Activated T-helper 2 cell treated with anti-CD3 and anti-CD28 coated beads, Interferon-gamma antibody, Interleukin-2, Interleukin-4, amounts not matched to agents 10 μg/mL and 5 μg/mL and 100 μg/mL, durations not matched to agents 14 hours and 24 hours and 36 hours (primary cell): ENCODE data around the gene KRTAP10-3. TPM values are rescaled to one million over a fixed set of nuclear protein-coding genes. Genes with fewer than 3 reads are reported as not detected.

Source experiments
- DNase-seq: peaks from one replicate; pipeline ENCODE4 v3.0.0; 2021; ENCODE audit warnings: low spot score
- H3K27ac Mint-ChIP-seq: one replicate; pipeline ENCODE4 v1.8.0; 2021; ENCODE audit warnings: mixed read lengths
- H3K27me3 Mint-ChIP-seq: one replicate; pipeline ENCODE4 v1.8.0; 2021; ENCODE audit warnings: low read depth, mixed read lengths
- H3K36me3 Mint-ChIP-seq: one replicate; pipeline ENCODE4 v1.8.0; 2021; ENCODE audit warnings: low read depth, mixed read lengths
- H3K4me1 Mint-ChIP-seq: one replicate; pipeline ENCODE4 v1.8.0; 2021; ENCODE audit warnings: low read depth, mixed read lengths
- H3K4me3 Mint-ChIP-seq: one replicate; pipeline ENCODE4 v1.8.0; 2021; ENCODE audit warnings: low read depth, mild to moderate bottlenecking, moderate library complexity, mixed read lengths
- H3K9me3 Mint-ChIP-seq: one replicate; pipeline ENCODE4 v1.8.0; 2021; ENCODE audit warnings: mixed read lengths
- intact Hi-C: fragments of 100-400 bp; cut with micrococcal nuclease; formaldehyde crosslinking; loops from one replicate; pipeline ENCODE4 v1.15.1; 2023
- total RNA-seq: library from RNA; stranded (reverse); gene quantifications from 2 replicates; pipeline ENCODE4 v1.2.3, GENCODE V29; 2022

Gene KRTAP10-3
- total RNA-seq, 1 donor from 2014 or later = not detected

- Mint-ChIP-seq H3K4me1 (peaks cover 4% of the 10 kb centered on the region), H3K27me3 (no peaks in the 10 kb centered on the region), H3K9me3 (no peaks in the 10 kb centered on the region), H3K4me3 (no peak overlapping the region), H3K27ac (no peak overlapping the region), H3K36me3 (no peaks in the 10 kb centered on the region)
- no peak for DNase-seq
- intact Hi-C loops = no loop called here
These were observed 42.3 kb downstream of the KRTAP10-3 start for GRCh38 chr21:44516342-44516741.

- no peaks in the 10 kb centered on the region for H3K27me3 Mint-ChIP-seq
- intact Hi-C loops = no loop called here
These were observed 43.0 kb downstream of the KRTAP10-3 start for GRCh38 chr21:44515359-44516165.

GRCh38 chr21:44514746-44515358, 43.7 kb downstream of the KRTAP10-3 start:
- Mint-ChIP-seq H3K27ac (no peak overlapping the region), H3K27me3 (no peaks in the 10 kb centered on the region), H3K36me3 (no peaks in the 10 kb centered on the region), H3K4me3 (no peak overlapping the region), H3K4me1 (peaks cover 4% of the 10 kb centered on the region), H3K9me3 (no peaks in the 10 kb centered on the region)
- no peak for DNase-seq
- intact Hi-C loops = no loop called here

More at GRCh38 chr21:44515359-44516165, 43.0 kb downstream of the KRTAP10-3 start:
- no peak overlapping the region for H3K4me3 Mint-ChIP-seq
- no peak overlapping the region for H3K27ac Mint-ChIP-seq
- no peaks in the 10 kb centered on the region for H3K9me3 Mint-ChIP-seq
- H3K4me1 Mint-ChIP-seq = peaks cover 4% of the 10 kb centered on the region
- no peak for DNase-seq
- H3K36me3 Mint-ChIP-seq = no peaks in the 10 kb centered on the region

DNA sequence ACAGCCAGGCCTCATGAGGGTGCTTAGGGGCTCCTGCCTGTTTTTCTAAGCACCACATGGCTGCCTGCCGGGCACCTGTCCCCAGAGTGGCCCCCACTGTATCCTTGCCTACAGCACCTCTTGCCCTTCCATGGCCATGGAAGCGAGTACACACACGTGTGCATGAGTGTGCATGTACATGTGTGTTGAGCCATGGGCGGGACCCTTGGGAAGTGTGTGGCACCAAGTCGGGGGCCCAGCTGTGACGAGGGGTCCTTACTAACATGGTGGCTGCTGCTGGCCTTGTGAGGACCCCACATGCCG, 44.4 kb downstream of the KRTAP10-3 start:
- H3K4me1 Mint-ChIP-seq = peaks cover 4% of the 10 kb centered on the region
- DNase-seq = no peak
- H3K4me3 Mint-ChIP-seq = no peak overlapping the region
- no peaks in the 10 kb centered on the region for H3K9me3 Mint-ChIP-seq
- intact Hi-C loops = no loop called here
- no peaks in the 10 kb centered on the region for H3K36me3 Mint-ChIP-seq
- H3K27me3 Mint-ChIP-seq = no peaks in the 10 kb centered on the region
- H3K27ac Mint-ChIP-seq = no peak overlapping the region

DNA sequence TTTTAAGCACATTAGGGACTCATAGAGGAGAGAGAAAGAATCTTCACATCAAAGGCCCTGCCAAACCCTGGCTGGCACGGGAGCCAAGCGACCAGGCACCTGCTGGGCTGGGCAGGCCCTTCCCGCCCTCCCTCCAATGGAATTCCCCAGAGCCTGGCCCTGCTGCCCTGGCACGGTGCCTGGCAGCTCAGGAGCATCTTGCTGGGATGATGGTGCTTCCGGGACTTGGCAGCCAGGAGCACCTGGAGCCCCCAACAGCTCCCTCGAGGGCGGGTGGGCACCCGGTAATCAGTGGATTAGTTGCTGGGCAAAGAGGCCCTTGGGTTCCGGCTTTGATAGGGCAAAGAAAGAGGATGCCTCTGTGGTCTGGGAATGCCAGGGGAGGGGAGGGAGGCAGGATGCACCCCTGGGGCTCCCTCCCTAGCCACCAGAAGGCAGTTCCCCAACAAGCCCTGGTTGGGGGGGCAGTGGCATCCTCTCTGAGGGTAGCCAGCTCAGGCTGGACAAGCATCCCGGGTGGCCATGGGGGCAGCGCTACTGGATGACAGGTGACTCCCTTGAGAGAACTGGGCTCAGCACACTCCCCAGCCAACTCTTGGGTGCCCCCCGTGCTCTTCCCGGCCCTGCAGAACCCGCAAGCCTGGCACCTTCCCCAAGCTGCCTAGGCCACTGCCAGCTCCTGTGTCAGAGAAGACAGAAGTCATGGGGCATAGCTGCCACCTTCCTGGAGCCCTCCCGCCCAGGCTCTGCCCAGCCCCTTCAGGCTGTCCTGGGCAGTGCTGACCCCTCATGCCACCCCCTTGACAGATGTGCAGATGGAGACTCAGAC, 45.0 kb downstream of the KRTAP10-3 start:
- intact Hi-C loops = no loop called here
- H3K36me3 Mint-ChIP-seq = no peaks in the 10 kb centered on the region

GRCh38 chr21:44512496-44513388, 45.9 kb downstream of the KRTAP10-3 start:
- Mint-ChIP-seq H3K4me1 (no peaks in the 10 kb centered on the region), H3K4me3 (no peak overlapping the region), H3K27me3 (no peaks in the 10 kb centered on the region), H3K27ac (no peak overlapping the region), H3K36me3 (no peaks in the 10 kb centered on the region), H3K9me3 (no peaks in the 10 kb centered on the region)
- no peak for DNase-seq
- intact Hi-C loops = no loop called here

More for the DNA sequence above, 45.0 kb downstream of the KRTAP10-3 start:
- no peaks in the 10 kb centered on the region for H3K9me3 Mint-ChIP-seq
- H3K27me3 Mint-ChIP-seq = no peaks in the 10 kb centered on the region
- no peak overlapping the region for H3K27ac Mint-ChIP-seq
- peaks cover 4% of the 10 kb centered on the region for H3K4me1 Mint-ChIP-seq
- DNase-seq = no peak
- no peak overlapping the region for H3K4me3 Mint-ChIP-seq

- no peaks in the 10 kb centered on the region for H3K36me3 Mint-ChIP-seq
- no peaks in the 10 kb centered on the region for H3K27me3 Mint-ChIP-seq
- no peaks in the 10 kb centered on the region for H3K4me1 Mint-ChIP-seq
- no peak for DNase-seq
- no peaks in the 10 kb centered on the region for H3K9me3 Mint-ChIP-seq
- intact Hi-C loops = no loop called here
- H3K4me3 Mint-ChIP-seq = no peak overlapping the region
- no peak overlapping the region for H3K27ac Mint-ChIP-seq
These were observed 46.7 kb downstream of the KRTAP10-3 start for GRCh38 chr21:44511938-44512275.

GRCh38 chr21:44511219-44511937, 47.2 kb downstream of the KRTAP10-3 start:
- Mint-ChIP-seq H3K36me3 (no peaks in the 10 kb centered on the region), H3K27ac (no peak overlapping the region), H3K27me3 (no peaks in the 10 kb centered on the region), H3K9me3 (no peaks in the 10 kb centered on the region), H3K4me3 (no peak overlapping the region), H3K4me1 (no peaks in the 10 kb centered on the region)
- intact Hi-C loops = no loop called here
- no peak for DNase-seq

- Mint-ChIP-seq H3K27ac (no peak overlapping the region), H3K4me1 (no peaks in the 10 kb centered on the region), H3K4me3 (no peak overlapping the region), H3K36me3 (no peaks in the 10 kb centered on the region), H3K27me3 (no peaks in the 10 kb centered on the region), H3K9me3 (no peaks in the 10 kb centered on the region)
- intact Hi-C loops = loop anchor here (1.0 kb wide), 1 partner anchor 283 kb away; no protein-coding TSS in a partner anchor
- peak; percentile 66 for DNase-seq
These were observed 47.9 kb downstream of the KRTAP10-3 start for GRCh38 chr21:44510508-44511218.

- no peaks in the 10 kb centered on the region for H3K27me3 Mint-ChIP-seq
- no peaks in the 10 kb centered on the region for H3K9me3 Mint-ChIP-seq
- no peak overlapping the region for H3K4me3 Mint-ChIP-seq
- no peaks in the 10 kb centered on the region for H3K36me3 Mint-ChIP-seq
- no peaks in the 10 kb centered on the region for H3K4me1 Mint-ChIP-seq
- H3K27ac Mint-ChIP-seq = no peak overlapping the region
- intact Hi-C loops = loop anchor here (1.0 kb wide), 1 partner anchor 283 kb away; no protein-coding TSS in a partner anchor
- no peak for DNase-seq
These were observed 48.5 kb downstream of the KRTAP10-3 start for GRCh38 chr21:44510109-44510507.

GRCh38 chr21:44509539-44509938, 49.1 kb downstream of the KRTAP10-3 start:
- no peak overlapping the region for H3K4me3 Mint-ChIP-seq
- H3K27ac Mint-ChIP-seq = no peak overlapping the region
- H3K4me1 Mint-ChIP-seq = no peaks in the 10 kb centered on the region
- H3K9me3 Mint-ChIP-seq = no peaks in the 10 kb centered on the region
- intact Hi-C loops = no loop called here
- H3K27me3 Mint-ChIP-seq = no peaks in the 10 kb centered on the region
- DNase-seq = no peak
- no peaks in the 10 kb centered on the region for H3K36me3 Mint-ChIP-seq
